HG02870 (cell line): Measurements from ENCODE around the gene FBN2.
"Not testable (repeated sequence)": the region's sequence is repeated elsewhere in the genome, so short reads cannot be mapped to it uniquely, and the experiment has no call there.

Source experiments
- ATAC-seq: cut with Tn5 transposase; IDR thresholded peaks from one replicate; pipeline ENCODE4 v1.9.1; 2021; ENCODE audit warnings: mild to moderate bottlenecking, moderate library complexity; ENCODE audit not compliant: unreplicated experiment

Gene FBN2

GRCh38 chr5:128535251-128535650 lies 2.8 kb downstream of the FBN2 start:
- no peak for ATAC-seq

GRCh38 chr5:128534726-128535125 lies 3.3 kb downstream of the FBN2 start:
- no peak for ATAC-seq

- ATAC-seq: no peak
These were observed 5.3 kb downstream of the FBN2 start for GRCh38 chr5:128532776-128533175.

GRCh38 chr5:128532127-128532526 lies 5.9 kb downstream of the FBN2 start:
- ATAC-seq: no peak

- no peak for ATAC-seq
These were observed 9.3 kb downstream of the FBN2 start for GRCh38 chr5:128528637-128529255.

- no peak for ATAC-seq
These were observed 9.9 kb downstream of the FBN2 start for GRCh38 chr5:128528126-128528525.

- no peak for ATAC-seq
These were observed 11.0 kb downstream of the FBN2 start for GRCh38 chr5:128527077-128527476.

GRCh38 chr5:128522336-128522735 lies 15.7 kb downstream of the FBN2 start:
- ATAC-seq: no peak

DNA sequence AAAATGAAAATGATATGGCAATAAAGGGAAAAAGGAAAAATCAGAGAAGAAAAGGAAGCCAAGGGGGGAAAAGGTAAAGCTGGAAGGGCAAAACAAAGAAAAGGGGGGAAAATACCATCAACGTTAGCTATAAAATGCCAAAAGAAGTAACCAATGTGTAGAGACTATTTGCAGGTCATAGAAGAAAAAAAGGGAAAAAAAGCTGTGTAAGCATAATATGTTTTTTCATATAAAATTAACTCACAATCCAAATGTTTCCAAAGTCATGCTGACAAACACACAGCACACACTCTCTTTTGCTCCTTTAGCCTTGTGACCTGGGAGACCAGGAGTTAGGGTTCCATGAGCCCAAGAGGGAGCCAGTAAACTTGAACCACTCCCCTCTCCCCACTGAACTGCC lies 18.2 kb downstream of the FBN2 start:
- ATAC-seq: no peak

DNA sequence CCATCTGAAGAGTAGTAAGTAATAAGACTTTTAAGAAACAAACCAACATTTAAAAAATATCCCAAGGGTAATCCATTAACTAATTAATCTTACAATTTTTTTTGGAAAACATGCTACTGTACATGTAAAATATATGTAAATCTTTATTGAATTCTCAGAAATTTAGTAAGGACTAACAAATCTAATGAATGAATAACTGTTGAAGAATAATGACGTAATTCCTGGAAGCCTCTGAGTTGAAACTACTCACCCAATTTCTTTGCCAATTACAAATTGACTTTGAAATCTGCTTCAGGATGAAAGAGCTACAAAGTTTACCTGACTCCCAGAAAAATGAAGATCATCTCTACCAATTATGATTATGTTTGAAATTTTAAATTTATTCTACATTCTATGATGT lies 21.1 kb downstream of the FBN2 start:
- ATAC-seq: no peak

DNA sequence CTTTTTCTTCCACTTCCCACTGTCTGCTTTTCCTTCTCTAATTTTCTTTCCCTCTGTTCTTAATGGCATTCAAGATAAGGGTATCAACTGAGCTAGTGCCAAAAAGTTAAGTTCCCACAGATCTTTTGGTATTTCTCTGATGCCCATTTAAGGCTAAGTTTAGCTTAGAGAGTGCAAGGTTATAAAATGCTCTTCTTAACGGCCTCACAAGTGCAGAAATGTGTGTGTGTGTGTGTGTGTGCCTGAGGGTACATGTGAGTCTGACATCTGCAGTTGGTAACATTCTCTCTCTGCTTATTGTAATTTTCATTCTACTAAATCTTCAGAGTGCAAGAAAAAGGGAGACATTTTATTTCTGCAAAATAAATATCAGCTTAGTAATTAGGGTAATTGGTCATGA lies 24.2 kb downstream of the FBN2 start:
- ATAC-seq: no peak

DNA sequence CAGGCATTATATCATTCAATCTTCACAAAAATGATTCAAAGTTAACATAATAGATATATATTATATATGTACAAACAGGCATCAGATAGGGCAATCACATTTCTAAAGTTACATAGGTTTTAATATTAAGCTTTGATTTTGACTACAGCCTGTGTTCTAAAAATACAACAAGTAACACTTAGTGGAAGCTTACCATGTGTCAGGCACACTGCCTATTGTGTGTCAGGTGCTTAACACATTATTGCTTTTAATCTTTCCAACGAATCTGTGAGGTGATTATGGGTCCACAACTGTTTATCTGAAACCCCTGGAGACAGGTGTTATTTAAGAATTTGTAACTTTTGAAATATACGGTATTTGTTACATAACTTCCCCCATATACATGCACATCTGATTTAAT lies 25.2 kb downstream of the FBN2 start:
- no peak for ATAC-seq

DNA sequence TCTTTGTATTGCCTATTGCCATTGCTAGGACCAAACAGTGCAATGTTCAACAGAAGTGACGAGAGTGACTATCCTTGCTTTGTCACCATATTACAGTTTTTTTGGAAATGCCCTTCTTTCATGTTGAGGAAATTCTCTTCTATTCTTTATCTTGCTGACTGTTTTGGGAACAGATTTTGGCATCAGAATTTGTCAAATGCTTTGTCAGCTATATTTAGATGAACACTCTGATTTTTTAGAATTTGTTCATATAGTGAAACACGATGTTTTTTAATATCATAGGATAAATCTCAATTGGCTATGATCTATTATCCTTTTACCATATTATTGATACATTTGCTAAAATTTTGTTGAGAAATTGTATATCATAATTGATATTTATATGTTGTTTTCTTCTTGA lies 31.4 kb downstream of the FBN2 start:
- ATAC-seq: no peak

- ATAC-seq: not testable (repeated sequence)
These were observed 34.3 kb downstream of the FBN2 start for GRCh38 chr5:128503727-128504126.

DNA sequence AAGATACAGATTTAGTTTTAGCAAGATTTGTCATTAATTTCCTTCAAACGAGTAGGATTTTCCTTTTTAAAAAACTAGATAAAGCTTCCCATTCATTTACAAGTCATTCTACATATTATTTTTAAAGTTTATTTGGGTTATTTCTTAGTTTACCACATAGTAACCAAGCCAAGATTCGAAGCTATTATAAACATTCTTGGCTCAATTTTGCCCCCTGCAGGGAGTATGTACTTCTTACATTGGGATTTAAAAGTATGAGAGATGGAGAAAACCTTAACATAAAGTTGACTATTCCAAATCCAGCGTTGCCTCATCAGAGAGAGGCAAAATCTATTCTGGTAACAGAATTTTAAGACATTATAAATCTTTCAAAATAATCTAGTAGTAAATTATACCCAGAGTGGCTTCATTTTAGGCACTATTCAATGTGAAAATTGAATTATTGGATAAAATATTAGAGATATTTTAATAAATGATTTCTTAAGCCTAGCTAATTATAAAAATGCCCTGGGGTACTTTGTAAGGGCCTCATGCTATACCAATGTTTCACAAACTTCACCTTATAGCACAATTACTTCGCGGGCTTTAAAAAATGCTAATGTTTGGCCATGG lies 39.1 kb downstream of the FBN2 start:
- no peak for ATAC-seq

DNA sequence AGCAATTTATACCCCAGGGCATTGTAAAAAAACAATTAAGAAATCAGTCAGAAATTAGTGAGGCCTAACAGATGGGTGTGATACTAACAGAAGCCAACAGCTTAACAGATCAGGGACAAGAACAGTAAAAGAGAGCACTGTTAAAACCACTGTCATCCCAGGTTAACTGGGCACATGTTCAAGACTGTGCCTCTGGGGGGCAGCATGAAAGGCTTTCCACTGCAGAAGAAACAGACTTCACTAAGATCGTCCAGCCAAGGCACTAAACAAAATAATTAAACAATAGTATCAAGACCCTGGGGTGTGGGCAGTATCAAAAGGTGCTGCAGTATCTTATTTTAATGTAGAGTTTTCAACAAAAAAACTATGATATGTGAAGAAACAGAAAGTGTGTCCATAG lies 43.5 kb downstream of the FBN2 start:
- ATAC-seq: no peak

GRCh38 chr5:128493657-128494329 lies 44.3 kb downstream of the FBN2 start:
- ATAC-seq: no peak

DNA sequence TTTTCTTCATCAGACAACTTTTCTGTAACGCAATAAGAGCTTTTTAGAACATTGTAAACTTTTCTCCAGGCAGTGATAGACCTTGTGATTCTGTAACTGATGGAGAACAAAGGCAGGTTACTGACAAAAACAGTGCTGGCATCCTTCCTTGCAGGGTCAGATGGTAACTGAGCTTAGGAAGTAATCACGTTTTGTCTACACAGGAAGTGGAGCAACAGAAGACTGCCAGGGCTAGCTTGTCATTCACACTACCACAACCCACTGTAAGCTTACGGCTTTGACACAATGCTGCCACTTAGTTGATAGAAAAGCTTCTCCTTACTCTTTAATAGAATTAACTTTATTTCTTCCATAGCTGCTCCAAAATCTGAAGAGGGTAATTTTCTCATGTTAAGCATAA lies 46.8 kb downstream of the FBN2 start:
- no peak for ATAC-seq

DNA sequence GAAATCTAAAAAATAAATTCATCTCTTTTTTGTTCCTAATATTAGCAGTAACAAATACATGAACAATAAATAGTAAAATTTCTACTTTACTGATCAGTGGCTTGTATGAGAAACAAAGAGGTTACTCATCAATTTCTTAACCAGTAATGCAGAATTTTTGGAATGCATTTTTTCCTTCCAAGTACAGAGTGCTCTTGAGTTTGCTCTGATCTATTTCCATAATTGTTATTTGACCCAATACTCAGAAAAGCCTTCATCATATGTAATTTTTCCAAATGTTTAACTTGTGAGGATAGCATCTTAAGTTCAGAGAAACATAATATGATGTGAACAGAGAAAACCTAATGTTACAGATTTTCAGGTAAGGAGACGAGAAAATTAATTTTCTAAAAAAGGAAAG lies 47.3 kb downstream of the FBN2 start:
- no peak for ATAC-seq

DNA sequence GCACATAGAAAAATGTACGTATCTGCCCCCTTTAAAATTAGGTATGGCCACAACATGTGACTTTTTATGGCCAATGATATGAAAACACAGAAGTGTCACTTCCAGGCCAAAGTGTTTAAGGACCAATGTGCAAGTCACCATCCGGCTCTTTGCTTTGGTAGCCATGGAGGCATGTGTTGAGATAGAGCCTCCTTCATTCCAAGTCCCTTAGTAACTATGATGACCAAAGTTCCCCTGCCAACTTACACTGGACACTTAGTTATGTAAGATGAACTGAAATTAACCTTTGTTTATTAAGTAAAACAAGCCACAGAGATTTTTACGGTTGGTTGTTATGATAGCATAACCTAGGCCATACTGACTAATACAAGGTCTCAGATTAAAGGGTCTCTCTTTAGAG lies 51.0 kb downstream of the FBN2 start:
- no peak for ATAC-seq

DNA sequence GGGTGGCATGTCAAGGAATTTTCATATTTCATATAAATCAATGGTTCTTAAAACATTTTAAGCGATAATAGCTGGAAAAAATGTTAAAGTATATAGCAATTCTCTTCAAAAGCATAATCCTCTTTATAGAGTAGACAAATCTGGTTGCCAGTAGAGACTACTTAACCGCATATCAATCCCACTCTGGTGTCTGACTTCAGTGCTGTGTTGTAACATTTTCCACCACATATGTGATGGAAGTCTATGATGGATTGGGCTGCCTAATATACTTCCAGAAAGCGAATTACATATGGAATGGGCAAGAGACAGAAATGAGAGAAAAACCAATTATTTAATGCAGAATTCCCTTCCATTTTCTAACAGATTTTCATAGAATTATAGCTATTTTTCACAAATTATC lies 54.3 kb downstream of the FBN2 start:
- no peak for ATAC-seq

DNA sequence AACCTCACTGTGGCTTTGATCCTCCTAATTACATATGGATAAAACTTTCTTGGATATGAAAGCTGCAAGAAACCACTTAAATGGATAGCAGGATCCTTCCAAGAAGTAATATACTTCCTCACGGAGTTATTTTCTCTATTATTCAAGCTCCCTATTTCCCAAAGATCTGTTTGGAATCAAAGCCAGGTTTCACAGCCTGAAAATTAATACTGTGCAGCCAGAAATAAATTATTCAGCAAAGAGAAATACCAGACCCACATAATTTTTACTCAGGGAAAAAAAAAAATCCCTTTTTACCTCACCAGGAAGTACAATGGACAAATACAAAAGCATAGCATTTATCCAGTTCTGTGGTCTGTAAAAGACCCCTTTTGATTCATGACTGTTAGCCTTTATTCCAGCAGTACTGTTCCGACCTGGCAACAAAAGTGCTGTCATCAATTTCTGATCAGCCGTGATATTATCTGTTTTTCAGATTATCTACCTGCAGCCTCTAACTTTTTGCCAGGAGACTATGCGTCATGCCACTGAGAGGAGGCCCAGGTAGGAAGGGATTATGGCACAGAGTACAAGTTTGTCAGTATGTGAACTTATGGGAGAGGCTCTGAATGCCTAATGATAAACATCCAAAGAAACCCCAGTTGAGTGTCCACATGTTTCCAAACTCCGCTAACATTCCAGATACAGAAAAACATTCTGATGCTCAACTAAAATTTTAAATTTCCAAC lies 57.0 kb downstream of the FBN2 start:
- ATAC-seq: no peak
